ENCODE data around the gene EVI2B. TPM values are rescaled to one million over a fixed set of nuclear protein-coding genes. Genes with fewer than 3 reads are reported as not detected.
"Not testable (repeated sequence)": the region's sequence is repeated elsewhere in the genome, so short reads cannot be mapped to it uniquely, and the experiment has no call there.

Gene EVI2B
- total RNA-seq, 2 donors from 2014 or later = 3.7 to 8.7 TPM

- DNase-seq (no peak), ATAC-seq (no peak)
- intact Hi-C loops (cut with DNase I, micrococcal nuclease) = no loop called here
Observed at GRCh38 chr17:31281061-31281460, 32.8 kb downstream of the EVI2B start.

- intact Hi-C loops (cut with DNase I, micrococcal nuclease) = no loop called here
- no peak for ATAC-seq
- DNase-seq = no peak
Observed at GRCh38 chr17:31279401-31279800, 34.5 kb downstream of the EVI2B start.

- no peak for ATAC-seq
Observed at GRCh38 chr17:31275116-31275515, 38.7 kb downstream of the EVI2B start.

GRCh38 chr17:31274252-31274651 lies 39.6 kb downstream of the EVI2B start:
- ATAC-seq (no peak), DNase-seq (no peak)
- intact Hi-C loops (cut with DNase I, micrococcal nuclease) = no loop called here

More at GRCh38 chr17:31275116-31275515, 38.7 kb downstream of the EVI2B start:
- no peak for DNase-seq
- intact Hi-C loops (cut with DNase I, micrococcal nuclease) = no loop called here

- no peak for ATAC-seq
- intact Hi-C loops (cut with DNase I, micrococcal nuclease) = no loop called here
- no peak for DNase-seq
Observed at GRCh38 chr17:31273516-31273915, 40.3 kb downstream of the EVI2B start.

- ATAC-seq = no peak
Observed at GRCh38 chr17:31272803-31273202, 41.1 kb downstream of the EVI2B start.

GRCh38 chr17:31272236-31272635 lies 41.6 kb downstream of the EVI2B start:
- no peak for DNase-seq
- intact Hi-C loops (cut with DNase I, micrococcal nuclease) = no loop called here
- ATAC-seq = no peak

More at GRCh38 chr17:31272803-31273202, 41.1 kb downstream of the EVI2B start:
- intact Hi-C loops (cut with DNase I, micrococcal nuclease) = no loop called here
- no peak for DNase-seq

- intact Hi-C loops (cut with DNase I, micrococcal nuclease) = no loop called here
- no peak for DNase-seq
- ATAC-seq = no peak
Observed at GRCh38 chr17:31269578-31269983, 44.3 kb downstream of the EVI2B start.

- DNase-seq = no peak
- intact Hi-C loops (cut with DNase I, micrococcal nuclease) = no loop called here
Observed at GRCh38 chr17:31269036-31269577, 44.7 kb downstream of the EVI2B start.

GRCh38 chr17:31266042-31266441 lies 47.8 kb downstream of the EVI2B start:
- ATAC-seq = no peak
- intact Hi-C loops (cut with DNase I, micrococcal nuclease) = no loop called here

More at GRCh38 chr17:31269036-31269577, 44.7 kb downstream of the EVI2B start:
- no peak for ATAC-seq

GRCh38 chr17:31262923-31263322 lies 50.9 kb downstream of the EVI2B start:
- DNase-seq; intact Hi-C loops (cut with DNase I, micrococcal nuclease); ATAC-seq: not testable (repeated sequence)

More at GRCh38 chr17:31266042-31266441, 47.8 kb downstream of the EVI2B start:
- DNase-seq = no peak

GRCh38 chr17:31261601-31262000 lies 52.3 kb downstream of the EVI2B start:
- intact Hi-C loops (cut with DNase I, micrococcal nuclease) = no loop called here
- DNase-seq (no peak), ATAC-seq (no peak)

- intact Hi-C loops (cut with DNase I, micrococcal nuclease) = no loop called here
- ATAC-seq = no peak
- no peak for DNase-seq
Observed at GRCh38 chr17:31260151-31260550, 53.7 kb downstream of the EVI2B start.

GRCh38 chr17:31256936-31257335 lies 56.9 kb downstream of the EVI2B start:
- no peak for DNase-seq
- intact Hi-C loops (cut with DNase I, micrococcal nuclease) = no loop called here
- no peak for ATAC-seq

GRCh38 chr17:31254654-31255053 lies 59.2 kb downstream of the EVI2B start:
- DNase-seq (no peak), ATAC-seq (no peak)
- intact Hi-C loops (cut with DNase I, micrococcal nuclease) = no loop called here

Other genes with a start within 250 kb of the EVI2B start
- gene NF1, start 219.1 kb downstream of the EVI2B start, total RNA-seq = 10 to 100 TPM; 48.9 to 61.4 TPM
- gene OMG, start 16.8 kb downstream of the EVI2B start, total RNA-seq = under 1 TPM in 1 of 2 donors, not detected in 1; 0.50 TPM
- 1 to 10 TPM in 1 of 2 donors, under 1 TPM in 1; 0.98 to 3.4 TPM for gene EVI2A, start 7.6 kb upstream of the EVI2B start, total RNA-seq
- 10 to 100 TPM; 42.5 to 46.9 TPM for gene RAB11FIP4, start 77.6 kb upstream of the EVI2B start, total RNA-seq

Data from left colon (tissue), 2 donors.